GM12878 (cell line): ENCODE measurements around the gene TMX4.

Experiments
- BCL11A ChIP-seq: IDR thresholded peaks from 2 replicates; pipeline ENCODE4 v1.6.1; 2011; ENCODE audit warnings: low read depth, low read length
- BCL3 ChIP-seq: IDR thresholded peaks from 2 replicates; pipeline ENCODE4 v1.6.1; 2011; ENCODE audit warnings: borderline replicate concordance, low read depth, mild to moderate bottlenecking, moderate library complexity, low read length; ENCODE audit not compliant: insufficient read depth, poor library complexity, severe bottlenecking
- CREB1 ChIP-seq: IDR thresholded peaks from 2 replicates; pipeline ENCODE4 v1.6.1; 2012; ENCODE audit warnings: low read depth, mild to moderate bottlenecking, inconsistent platforms
- GABPA ChIP-seq: IDR thresholded peaks from 2 replicates; pipeline ENCODE4 v1.6.1; 2014; ENCODE audit warnings: antibody characterized with exemption, low read depth, mild to moderate bottlenecking, inconsistent platforms
- PKNOX1 ChIP-seq: fragments of 450-650 bp; IDR thresholded peaks from 2 replicates; pipeline ENCODE4 v1.6.1; 2016; ENCODE audit warnings: mild to moderate bottlenecking
- RUNX3 ChIP-seq: IDR thresholded peaks from 2 replicates; pipeline ENCODE4 v1.6.1; 2012; ENCODE audit warnings: low read length, inconsistent platforms

GRCh38 chr20:7980332-7981046 lies 39.1 kb downstream of the TMX4 start:
- TF ChIP-seq RUNX3 (0 out of 2 replicates have a peak, but pooled peaks have one; percentile 11), PKNOX1 (no peak), BCL3 (no peak), GABPA (no peak), CREB1 (no peak), BCL11A (no peak)
